ENCODE results near the gene ALPK3. TPM values are rescaled to one million over a fixed set of nuclear protein-coding genes. Genes with fewer than 3 reads are reported as not detected.

The ALPK3 gene
- polyA plus RNA-seq, 1 donor from 2014 or later, result not detected

GRCh38 chr15:84862214-84862975 lies 45.2 kb downstream of the ALPK3 start:
- TF ChIP-seq EZH2 (IDR thresholded peaks at IDR 0.05; ENCODE audit: borderline replicate concordance, insufficient read depth, low read length, poor library complexity, severe bottlenecking) (no peak), RAD21 (conservative IDR thresholded peaks at IDR 0.05) (no peak), SMC3 (conservative IDR thresholded peaks at IDR 0.05; ENCODE audit: poor library complexity) (no peak), CTCF (IDR thresholded peaks at IDR 0.05; ENCODE audit: poor library complexity, severe bottlenecking) (no peak), POLR2AphosphoS5 (IDR thresholded peaks at IDR 0.05) (no peak), EP300 (conservative IDR thresholded peaks at IDR 0.05; ENCODE audit: poor library complexity, severe bottlenecking) (no peak), MXI1 (conservative IDR thresholded peaks at IDR 0.05; ENCODE audit: poor library complexity, severe bottlenecking) (no peak), TAF1 (IDR thresholded peaks at IDR 0.05; ENCODE audit: low read depth) (no peak)
- TF ChIP-seq, protein P1, sequence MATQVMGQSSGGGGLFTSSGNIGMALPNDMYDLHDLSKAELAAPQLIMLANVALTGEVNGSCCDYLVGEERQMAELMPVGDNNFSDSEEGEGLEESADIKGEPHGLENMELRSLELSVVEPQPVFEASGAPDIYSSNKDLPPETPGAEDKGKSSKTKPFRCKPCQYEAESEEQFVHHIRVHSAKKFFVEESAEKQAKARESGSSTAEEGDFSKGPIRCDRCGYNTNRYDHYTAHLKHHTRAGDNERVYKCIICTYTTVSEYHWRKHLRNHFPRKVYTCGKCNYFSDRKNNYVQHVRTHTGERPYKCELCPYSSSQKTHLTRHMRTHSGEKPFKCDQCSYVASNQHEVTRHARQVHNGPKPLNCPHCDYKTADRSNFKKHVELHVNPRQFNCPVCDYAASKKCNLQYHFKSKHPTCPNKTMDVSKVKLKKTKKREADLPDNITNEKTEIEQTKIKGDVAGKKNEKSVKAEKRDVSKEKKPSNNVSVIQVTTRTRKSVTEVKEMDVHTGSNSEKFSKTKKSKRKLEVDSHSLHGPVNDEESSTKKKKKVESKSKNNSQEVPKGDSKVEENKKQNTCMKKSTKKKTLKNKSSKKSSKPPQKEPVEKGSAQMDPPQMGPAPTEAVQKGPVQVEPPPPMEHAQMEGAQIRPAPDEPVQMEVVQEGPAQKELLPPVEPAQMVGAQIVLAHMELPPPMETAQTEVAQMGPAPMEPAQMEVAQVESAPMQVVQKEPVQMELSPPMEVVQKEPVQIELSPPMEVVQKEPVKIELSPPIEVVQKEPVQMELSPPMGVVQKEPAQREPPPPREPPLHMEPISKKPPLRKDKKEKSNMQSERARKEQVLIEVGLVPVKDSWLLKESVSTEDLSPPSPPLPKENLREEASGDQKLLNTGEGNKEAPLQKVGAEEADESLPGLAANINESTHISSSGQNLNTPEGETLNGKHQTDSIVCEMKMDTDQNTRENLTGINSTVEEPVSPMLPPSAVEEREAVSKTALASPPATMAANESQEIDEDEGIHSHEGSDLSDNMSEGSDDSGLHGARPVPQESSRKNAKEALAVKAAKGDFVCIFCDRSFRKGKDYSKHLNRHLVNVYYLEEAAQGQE (IDR thresholded peaks at IDR 0.05; ENCODE audit: borderline replicate concordance), result no peak
- Histone ChIP-seq H4K20me1 (ENCODE audit: insufficient read depth) (no peaks in the 10 kb centered on the region), H3K9me3 (ENCODE audit: low read length) (no peaks in the 10 kb centered on the region), H3K27ac (ENCODE audit: low read length) (no peak overlapping the region), H3K27me3 (ENCODE audit: insufficient read depth, low read depth, low read length) (no peaks in the 10 kb centered on the region), H2AFZ (ENCODE audit: low read depth, low read length) (no peak overlapping the region), H3K9ac (ENCODE audit: low read length) (no peak overlapping the region), H3K4me2 (ENCODE audit: low read length) (no peak overlapping the region), H3K79me2 (replicated peaks; ENCODE audit: insufficient read depth, low read length) (no peaks in the 10 kb centered on the region), H3K4me3 (ENCODE audit: low read length) (no peak overlapping the region), H3K9me2 (ENCODE audit: insufficient read depth, low read length) (no peaks in the 10 kb centered on the region), H3F3A (ENCODE audit: insufficient read depth, low read length, poor library complexity, severe bottlenecking) (no peaks in the 10 kb centered on the region), H3K36me3 (ENCODE audit: insufficient read depth, low read length) (no peaks in the 10 kb centered on the region)

GRCh38 chr15:84863565-84864443 lies 46.6 kb downstream of the ALPK3 start:
- no peaks in the 10 kb centered on the region for H3K9me2 ChIP-seq (ENCODE audit: insufficient read depth, low read length)
- H3K79me2 ChIP-seq (replicated peaks; ENCODE audit: insufficient read depth, low read length), result no peaks in the 10 kb centered on the region
- H3K4me3 ChIP-seq (ENCODE audit: low read length), result no peak overlapping the region
- TF ChIP-seq EP300 (conservative IDR thresholded peaks at IDR 0.05; ENCODE audit: poor library complexity, severe bottlenecking) (no peak), MXI1 (conservative IDR thresholded peaks at IDR 0.05; ENCODE audit: poor library complexity, severe bottlenecking) (no peak)
- H3K4me2 ChIP-seq (ENCODE audit: low read length), result no peak overlapping the region
- no peak overlapping the region for H3K9ac ChIP-seq (ENCODE audit: low read length)
- H3K9me3 ChIP-seq (ENCODE audit: low read length), result no peaks in the 10 kb centered on the region
- no peaks in the 10 kb centered on the region for H3K27me3 ChIP-seq (ENCODE audit: insufficient read depth, low read depth, low read length)
- H4K20me1 ChIP-seq (ENCODE audit: insufficient read depth), result no peaks in the 10 kb centered on the region
- H2AFZ ChIP-seq (ENCODE audit: low read depth, low read length), result no peak overlapping the region
- H3F3A ChIP-seq (ENCODE audit: insufficient read depth, low read length, poor library complexity, severe bottlenecking), result no peaks in the 10 kb centered on the region
- no peaks in the 10 kb centered on the region for H3K36me3 ChIP-seq (ENCODE audit: insufficient read depth, low read length)
- H3K27ac ChIP-seq (ENCODE audit: low read length), result no peak overlapping the region
